Activated T-cell treated with anti-CD3 and anti-CD28 coated beads, Interleukin-2, amount 50 U/mL, for 24 hours (primary cell): ENCODE measurements around the gene MT1B.

Source experiments
- DNase-seq: peaks from one replicate; pipeline ENCODE4 v3.0.0-alpha.2; 2020
- H3K27ac Mint-ChIP-seq: 2 replicates; pipeline ENCODE4 v1.8.0; 2020; ENCODE audit warnings: mild to moderate bottlenecking, mixed read lengths
- H3K27me3 Mint-ChIP-seq: 2 replicates; pipeline ENCODE4 v1.8.0; 2020; ENCODE audit warnings: mixed read lengths
- H3K36me3 Mint-ChIP-seq: 2 replicates; pipeline ENCODE4 v1.8.0; 2020; ENCODE audit warnings: low read depth, mixed read lengths
- H3K4me1 Mint-ChIP-seq: 2 replicates; pipeline ENCODE4 v1.8.0; 2020; ENCODE audit warnings: low read depth, mixed read lengths
- H3K4me3 Mint-ChIP-seq: 2 replicates; pipeline ENCODE4 v1.8.0; 2020; ENCODE audit warnings: mild to moderate bottlenecking, moderate library complexity, mixed read lengths
- H3K9me3 Mint-ChIP-seq: 2 replicates; pipeline ENCODE4 v1.8.0; 2020; ENCODE audit warnings: mixed read lengths

Gene MT1B

GRCh38 chr16:56628486-56629350 is 23.0 kb upstream of the MT1B start:
- H3K4me3 Mint-ChIP-seq = no peak overlapping the region
- no peaks in the 10 kb centered on the region for H3K9me3 Mint-ChIP-seq
- H3K27ac Mint-ChIP-seq = no peak overlapping the region
- H3K27me3 Mint-ChIP-seq = peaks cover 63% of the 10 kb centered on the region
- DNase-seq = no peak
- peaks cover 22% of the 10 kb centered on the region for H3K4me1 Mint-ChIP-seq
- H3K36me3 Mint-ChIP-seq = no peaks in the 10 kb centered on the region

DNA sequence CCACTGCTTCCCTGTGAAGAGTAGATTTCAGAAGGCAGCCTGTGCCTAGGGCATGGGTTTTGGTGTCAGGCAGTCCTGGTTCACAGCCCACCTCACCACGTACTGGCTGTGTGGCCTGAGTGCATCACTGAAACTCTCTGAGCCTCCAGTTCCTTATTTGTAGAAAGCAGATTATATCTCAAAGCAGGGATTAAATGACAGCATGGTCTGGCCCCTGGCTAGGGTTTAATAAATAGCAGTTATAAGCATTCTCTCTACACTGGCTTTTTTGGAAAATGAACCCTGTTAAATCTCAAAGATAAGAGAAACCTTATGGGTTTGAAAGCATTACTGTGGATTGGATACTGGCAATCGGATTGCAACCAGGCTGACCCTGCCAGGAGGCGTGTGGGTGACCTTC is 22.2 kb upstream of the MT1B start:
- Mint-ChIP-seq H3K27ac (no peak overlapping the region), H3K4me3 (no peak overlapping the region), H3K9me3 (no peaks in the 10 kb centered on the region), H3K4me1 (peaks cover 22% of the 10 kb centered on the region), H3K36me3 (no peaks in the 10 kb centered on the region), H3K27me3 (peaks cover 71% of the 10 kb centered on the region)
- DNase-seq = no peak

DNA sequence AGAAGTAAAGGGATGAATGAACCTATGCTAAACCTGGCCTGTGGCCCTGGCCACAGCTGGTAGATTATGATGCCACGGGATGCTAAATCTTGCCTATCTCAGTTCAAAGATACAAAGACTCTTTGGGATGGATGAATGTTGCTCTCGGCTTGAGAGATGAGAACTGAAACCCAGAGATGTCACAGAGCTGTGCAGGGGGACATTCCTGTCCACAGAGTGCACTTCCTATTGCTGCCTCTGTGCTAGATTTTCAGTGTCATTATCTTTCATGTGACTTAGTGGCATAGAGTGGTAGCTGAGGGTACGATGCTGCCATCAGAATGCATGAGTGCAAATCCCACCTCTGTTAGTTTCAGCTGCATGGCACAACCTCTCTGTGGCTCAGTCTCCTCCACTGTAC is 21.6 kb upstream of the MT1B start:
- H3K4me3 Mint-ChIP-seq = no peak overlapping the region
- no peaks in the 10 kb centered on the region for H3K9me3 Mint-ChIP-seq
- H3K27ac Mint-ChIP-seq = no peak overlapping the region
- DNase-seq = no peak
- H3K27me3 Mint-ChIP-seq = peaks cover 72% of the 10 kb centered on the region
- H3K4me1 Mint-ChIP-seq = peaks cover 22% of the 10 kb centered on the region
- H3K36me3 Mint-ChIP-seq = no peaks in the 10 kb centered on the region

DNA sequence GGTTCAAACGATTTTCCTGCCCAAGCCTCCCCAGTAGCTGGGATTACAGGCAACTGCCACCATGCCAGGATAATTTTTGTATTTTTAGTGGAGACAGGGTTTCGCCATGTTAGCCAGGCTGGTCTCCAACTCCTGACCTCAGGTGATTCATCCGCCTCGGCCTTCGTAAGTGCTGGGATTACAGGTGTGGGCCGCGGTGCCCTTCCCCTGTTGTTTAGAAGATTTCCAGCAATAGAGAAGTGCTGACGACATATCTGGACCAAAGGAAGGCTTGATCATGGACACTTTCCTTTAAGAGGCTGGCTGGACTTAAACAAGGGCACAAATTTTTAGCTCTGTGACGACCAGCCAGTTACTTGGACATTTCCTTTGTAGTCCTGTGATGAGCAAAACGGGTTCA is 20.5 kb upstream of the MT1B start:
- peaks cover 20% of the 10 kb centered on the region for H3K4me1 Mint-ChIP-seq

DNA sequence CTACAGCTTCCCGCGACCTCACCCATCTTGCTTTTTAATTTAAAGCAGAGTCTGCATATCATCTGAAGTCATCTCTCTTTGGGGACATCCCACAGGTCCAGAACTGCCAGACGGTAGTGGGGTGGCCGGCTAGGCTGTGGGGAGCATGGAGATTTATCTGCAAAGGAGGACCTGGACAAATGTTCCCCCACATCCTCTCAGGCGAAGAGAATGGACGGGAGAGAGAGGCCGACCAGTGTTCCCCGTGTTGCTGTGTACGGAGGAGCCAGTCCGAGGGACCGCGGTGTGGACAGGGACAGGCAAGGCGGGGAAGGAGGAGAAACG is 19.9 kb upstream of the MT1B start:
- DNase-seq = no peak
- Mint-ChIP-seq H3K9me3 (no peaks in the 10 kb centered on the region), H3K4me1 (peaks cover 19% of the 10 kb centered on the region), H3K27me3 (peaks cover 74% of the 10 kb centered on the region), H3K4me3 (peak overlapping the region; percentile 34), H3K36me3 (no peaks in the 10 kb centered on the region), H3K27ac (no peak overlapping the region)

More for the DNA sequence above, 20.5 kb upstream of the MT1B start:
- DNase-seq = no peak
- Mint-ChIP-seq H3K27me3 (peaks cover 73% of the 10 kb centered on the region), H3K36me3 (no peaks in the 10 kb centered on the region), H3K9me3 (no peaks in the 10 kb centered on the region), H3K4me3 (no peak overlapping the region), H3K27ac (no peak overlapping the region)

GRCh38 chr16:56632156-56632847 is 19.4 kb upstream of the MT1B start, which contains the start of gene MT1M:
TSS of gene MT1M (plus strand) at chr16:56632659. CDS start at chr16:56632732, 73 bp downstream.
- Mint-ChIP-seq H3K9me3 (no peaks in the 10 kb centered on the region), H3K4me3 (peak within 1 kb of the TSS; percentile 43), H3K4me1 (peaks cover 19% of the 10 kb centered on the region), H3K27me3 (peaks cover 74% of the 10 kb centered on the region), H3K36me3 (no peaks in the 10 kb centered on the region), H3K27ac (no peak within 1 kb of the TSS)
- DNase-seq = no peak

GRCh38 chr16:56632848-56633365 is 18.8 kb upstream of the MT1B start:
- DNase-seq = no peak
- H3K27ac Mint-ChIP-seq = no peak overlapping the region
- H3K36me3 Mint-ChIP-seq = no peaks in the 10 kb centered on the region
- peak overlapping the region; percentile 15 for H3K4me3 Mint-ChIP-seq
- H3K9me3 Mint-ChIP-seq = no peaks in the 10 kb centered on the region
- H3K27me3 Mint-ChIP-seq = peaks cover 79% of the 10 kb centered on the region
- peaks cover 22% of the 10 kb centered on the region for H3K4me1 Mint-ChIP-seq

GRCh38 chr16:56633535-56633934 is 18.2 kb upstream of the MT1B start:
- H3K4me1 Mint-ChIP-seq = peaks cover 27% of the 10 kb centered on the region

GRCh38 chr16:56634715-56635440 is 16.8 kb upstream of the MT1B start:
- no peaks in the 10 kb centered on the region for H3K36me3 Mint-ChIP-seq
- peak overlapping the region; percentile 51 for H3K4me3 Mint-ChIP-seq
- peaks cover 29% of the 10 kb centered on the region for H3K4me1 Mint-ChIP-seq
- DNase-seq = no peak
- peaks cover 97% of the 10 kb centered on the region for H3K27me3 Mint-ChIP-seq
- H3K27ac Mint-ChIP-seq = no peak overlapping the region
- H3K9me3 Mint-ChIP-seq = no peaks in the 10 kb centered on the region

More at GRCh38 chr16:56633535-56633934, 18.2 kb upstream of the MT1B start:
- Mint-ChIP-seq H3K27ac (no peak overlapping the region), H3K36me3 (no peaks in the 10 kb centered on the region), H3K4me3 (no peak overlapping the region), H3K27me3 (peaks cover 85% of the 10 kb centered on the region), H3K9me3 (no peaks in the 10 kb centered on the region)
- no peak for DNase-seq

DNA sequence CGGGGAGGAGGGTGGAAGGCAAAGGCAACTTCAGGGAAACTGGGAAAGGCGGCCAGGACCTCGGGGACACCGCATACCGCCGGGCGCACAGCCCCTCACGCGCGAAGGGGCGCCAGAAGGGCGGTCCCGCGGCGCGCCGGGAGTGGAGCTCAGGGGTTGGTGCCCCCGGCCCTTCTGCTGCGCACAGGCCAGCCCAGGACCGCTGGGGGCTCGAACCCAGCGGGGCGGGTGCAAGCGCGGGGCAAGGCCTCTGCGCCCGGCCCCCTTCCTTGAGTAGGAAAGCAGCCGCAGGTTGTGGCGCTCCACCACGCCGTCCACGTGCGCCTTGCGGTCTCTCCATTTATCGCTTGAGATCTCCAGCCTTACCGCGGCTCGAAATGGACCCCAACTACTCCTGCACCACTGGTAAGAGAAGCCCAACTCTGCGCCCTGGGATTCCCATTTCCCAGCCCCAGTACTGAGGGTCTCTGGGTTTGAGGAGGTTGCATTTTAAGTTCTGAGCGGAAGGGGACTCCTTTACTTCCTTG is 16.2 kb upstream of the MT1B start:
- Mint-ChIP-seq H3K27me3 (peaks cover 97% of the 10 kb centered on the region), H3K36me3 (no peaks in the 10 kb centered on the region), H3K27ac (no peak overlapping the region), H3K4me3 (peak overlapping the region; percentile 51), H3K4me1 (peaks cover 29% of the 10 kb centered on the region), H3K9me3 (no peaks in the 10 kb centered on the region)
- DNase-seq = no peak

GRCh38 chr16:56636616-56637413 is 14.9 kb upstream of the MT1B start:
- Mint-ChIP-seq H3K4me3 (no peak overlapping the region), H3K9me3 (no peaks in the 10 kb centered on the region), H3K27ac (no peak overlapping the region), H3K27me3 (peaks cover 92% of the 10 kb centered on the region), H3K36me3 (no peaks in the 10 kb centered on the region), H3K4me1 (peaks cover 27% of the 10 kb centered on the region)
- no peak for DNase-seq

DNA sequence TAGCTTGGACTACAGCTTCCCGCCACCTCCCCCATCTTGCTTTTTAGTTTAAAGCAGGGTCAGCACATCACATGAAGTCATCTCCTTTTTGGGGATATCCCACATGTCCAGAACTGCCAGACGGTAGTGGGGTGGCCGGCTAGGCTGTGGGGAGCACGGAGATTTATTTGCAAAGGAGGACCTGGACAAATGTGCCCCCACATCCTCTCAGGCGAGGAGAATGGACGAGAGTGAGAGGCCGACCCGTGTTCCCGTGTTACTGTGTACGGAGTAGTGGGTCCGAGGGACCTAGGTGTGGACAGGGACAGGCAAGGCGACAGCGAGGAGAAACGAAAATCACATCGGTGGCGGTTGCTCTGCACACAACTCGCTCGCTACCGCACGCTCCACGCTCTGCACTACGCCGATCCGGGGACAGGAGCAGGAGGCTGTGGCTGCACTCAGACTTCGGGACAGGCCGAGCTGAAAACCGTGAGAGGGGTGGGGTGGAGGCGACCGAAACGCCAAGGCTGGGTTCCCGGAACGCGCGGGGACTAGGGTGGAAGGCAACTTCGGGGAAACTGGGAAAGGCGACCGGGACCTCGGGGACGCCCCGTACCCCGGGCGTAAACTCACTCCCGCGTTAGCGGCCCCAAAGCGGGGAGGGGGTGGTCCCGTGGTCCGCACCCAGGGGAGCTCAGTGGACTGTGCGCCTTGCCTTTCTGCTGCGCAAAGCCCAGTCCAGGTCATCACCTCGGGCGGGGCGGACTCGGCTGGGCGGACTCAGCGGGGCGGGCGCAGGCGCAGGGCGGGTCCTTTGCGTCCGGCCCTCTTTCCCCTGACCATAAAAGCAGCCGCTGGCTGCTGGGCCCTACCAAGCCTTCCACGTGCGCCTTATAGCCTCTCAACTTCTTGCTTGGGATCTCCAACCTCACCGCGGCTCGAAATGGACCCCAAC is 13.6 kb upstream of the MT1B start, which contains the start of gene MT1A:
MT1A (plus strand) TSS at position 853 of the 937 bp plus-strand sequence; CDS start at position 926, 73 bp downstream.
- DNase-seq = no peak
- Mint-ChIP-seq H3K27ac (no peak within 1 kb of the TSS), H3K27me3 (peaks cover 80% of the 10 kb centered on the region), H3K36me3 (no peaks in the 10 kb centered on the region), H3K4me3 (peak within 1 kb of the TSS; percentile 57), H3K9me3 (no peaks in the 10 kb centered on the region), H3K4me1 (peaks cover 31% of the 10 kb centered on the region)

DNA sequence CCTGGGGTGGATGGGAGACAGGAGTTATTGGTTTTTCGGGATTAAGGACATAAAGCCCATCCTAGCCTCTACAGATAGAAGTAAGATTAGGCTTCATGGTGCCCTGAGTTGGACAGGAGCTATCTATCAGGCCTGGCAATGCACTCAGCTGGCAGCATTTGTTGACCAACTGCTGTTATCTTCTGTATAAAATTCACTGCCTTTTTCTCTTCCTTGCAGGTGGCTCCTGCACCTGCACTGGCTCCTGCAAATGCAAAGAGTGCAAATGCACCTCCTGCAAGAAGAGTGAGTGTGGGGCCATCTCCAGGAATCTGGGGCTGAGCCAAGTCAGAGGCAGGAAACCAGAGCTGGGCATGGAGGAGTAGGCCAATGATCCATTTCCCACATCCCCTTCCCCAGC is 12.6 kb upstream of the MT1B start:
- no peaks in the 10 kb centered on the region for H3K9me3 Mint-ChIP-seq
- H3K4me3 Mint-ChIP-seq = no peak overlapping the region
- no peak for DNase-seq
- peaks cover 71% of the 10 kb centered on the region for H3K27me3 Mint-ChIP-seq
- H3K27ac Mint-ChIP-seq = no peak overlapping the region
- H3K4me1 Mint-ChIP-seq = peaks cover 40% of the 10 kb centered on the region
- H3K36me3 Mint-ChIP-seq = no peaks in the 10 kb centered on the region
